Activated CD8-positive, alpha-beta memory T cell treated with anti-CD3 and anti-CD28 coated beads, Interleukin-2, amount 50 U/mL, for 24 hours (primary cell): ENCODE measurements around the gene HSPBAP1.
"Not testable (repeated sequence)": the region's sequence is repeated elsewhere in the genome, so short reads cannot be mapped to it uniquely, and the experiment has no call there.

Source experiments
- DNase-seq: peaks from one replicate; pipeline ENCODE4 v3.0.0-alpha.2; 2020; ENCODE audit errors: extremely low read depth

Gene HSPBAP1

GRCh38 chr3:122732682-122733525, 60.7 kb downstream of the HSPBAP1 start:
- DNase-seq, result not testable (repeated sequence)

DNA sequence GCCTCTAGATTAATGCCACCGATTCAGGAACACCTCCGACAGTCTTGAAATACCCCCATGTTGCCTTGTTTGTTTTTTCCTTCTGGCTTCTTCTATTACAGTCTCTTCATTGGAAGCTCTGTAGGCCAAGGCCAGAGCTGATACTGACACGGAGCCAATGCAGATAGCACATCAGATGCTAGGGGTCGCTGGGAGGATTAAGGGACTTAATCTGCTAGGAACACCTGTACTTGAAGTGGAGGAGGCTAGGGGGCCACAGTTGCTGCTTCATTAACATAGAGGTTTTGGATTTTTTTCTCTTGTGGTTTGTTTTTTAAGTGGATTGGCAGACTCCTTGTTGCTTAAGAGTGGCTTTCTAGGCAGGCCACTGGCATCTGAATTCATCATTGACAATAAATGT, 63.4 kb downstream of the HSPBAP1 start:
- DNase-seq, result no peak

DNA sequence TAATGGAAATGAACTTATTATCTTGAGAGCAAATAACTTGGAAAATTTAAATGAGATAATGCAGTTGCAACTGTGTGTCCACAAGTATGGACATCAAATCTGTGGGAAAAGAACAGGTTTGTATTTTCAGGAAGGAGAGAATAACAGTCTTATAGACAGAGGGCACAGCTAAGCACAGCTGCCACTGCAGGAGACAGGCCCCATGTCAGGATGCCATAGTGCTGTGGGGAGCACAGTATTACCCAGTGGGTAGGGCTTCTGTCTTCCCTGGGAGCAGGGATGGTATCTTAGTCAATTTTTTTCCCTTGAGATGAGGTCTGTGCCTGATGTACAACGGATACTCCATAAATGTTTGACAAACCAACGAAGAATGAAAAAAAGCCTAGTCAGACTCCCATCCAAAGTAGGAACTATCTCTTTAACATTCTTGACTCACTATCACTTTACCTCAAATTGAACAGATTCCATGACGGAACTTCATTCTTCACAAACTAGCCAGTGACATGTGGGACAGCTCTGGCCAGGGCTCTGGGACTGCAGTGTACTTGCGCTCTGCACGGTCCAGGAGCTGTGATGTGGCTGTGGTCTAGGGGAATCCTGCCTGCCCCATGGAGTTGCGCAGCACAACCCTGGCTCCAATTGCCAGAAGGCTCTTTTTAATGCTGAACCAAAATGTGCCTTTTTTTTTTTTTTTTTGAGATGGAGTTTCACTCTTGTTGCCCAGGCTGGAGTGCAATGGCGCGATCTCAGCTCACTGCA, 64.7 kb downstream of the HSPBAP1 start:
- no peak for DNase-seq

DNA sequence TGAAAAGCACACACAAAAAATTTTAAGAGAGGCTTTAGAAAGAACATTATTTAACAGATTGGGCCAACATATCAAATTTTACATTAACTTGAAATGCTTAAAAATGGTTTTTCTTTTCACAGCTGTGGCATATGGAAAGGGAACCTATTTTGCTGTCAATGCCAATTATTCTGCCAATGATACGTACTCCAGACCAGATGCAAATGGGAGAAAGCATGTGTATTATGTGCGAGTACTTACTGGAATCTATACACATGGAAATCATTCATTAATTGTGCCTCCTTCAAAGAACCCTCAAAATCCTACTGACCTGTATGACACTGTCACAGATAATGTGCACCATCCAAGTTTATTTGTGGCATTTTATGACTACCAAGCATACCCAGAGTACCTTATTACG, 65.4 kb downstream of the HSPBAP1 start:
- no peak for DNase-seq

DNA sequence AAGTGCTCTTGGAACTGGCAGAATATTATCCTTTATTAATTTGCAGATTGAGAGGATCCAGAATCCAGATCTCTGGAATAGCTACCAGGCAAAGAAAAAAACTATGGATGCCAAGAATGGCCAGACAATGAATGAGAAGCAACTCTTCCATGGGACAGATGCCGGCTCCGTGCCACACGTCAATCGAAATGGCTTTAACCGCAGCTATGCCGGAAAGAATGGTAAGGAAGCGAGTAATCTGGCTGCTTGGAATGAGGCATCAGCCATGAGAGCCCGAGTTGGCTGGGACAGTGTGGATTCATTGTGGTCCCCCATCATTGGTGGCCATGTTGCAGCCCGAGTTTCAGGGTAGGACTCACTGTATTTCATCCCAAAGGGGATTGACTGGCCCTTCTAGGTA, 65.9 kb downstream of the HSPBAP1 start:
- DNase-seq, result no peak

DNA sequence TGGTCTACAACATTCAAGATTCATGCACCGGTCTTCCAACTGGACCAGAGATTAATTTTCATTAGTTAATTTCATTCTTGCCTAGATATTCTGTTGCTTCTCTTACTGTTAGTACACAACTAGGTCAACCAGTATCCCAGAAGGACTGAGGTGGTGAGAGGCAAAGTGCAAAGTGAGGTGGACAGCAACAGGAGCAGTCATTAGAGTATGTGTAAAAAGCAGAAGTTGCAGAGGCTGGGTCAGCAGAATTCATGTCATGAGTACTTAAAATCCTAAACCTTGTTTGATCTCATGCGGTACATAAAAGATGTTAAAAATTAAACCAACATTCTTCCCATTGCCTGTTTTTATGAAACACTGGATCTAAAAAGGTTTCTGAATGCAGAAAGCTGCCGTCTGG, 66.3 kb downstream of the HSPBAP1 start:
- DNase-seq, result no peak

GRCh38 chr3:122725106-122725505, 68.5 kb downstream of the HSPBAP1 start:
- DNase-seq, result no peak

DNA sequence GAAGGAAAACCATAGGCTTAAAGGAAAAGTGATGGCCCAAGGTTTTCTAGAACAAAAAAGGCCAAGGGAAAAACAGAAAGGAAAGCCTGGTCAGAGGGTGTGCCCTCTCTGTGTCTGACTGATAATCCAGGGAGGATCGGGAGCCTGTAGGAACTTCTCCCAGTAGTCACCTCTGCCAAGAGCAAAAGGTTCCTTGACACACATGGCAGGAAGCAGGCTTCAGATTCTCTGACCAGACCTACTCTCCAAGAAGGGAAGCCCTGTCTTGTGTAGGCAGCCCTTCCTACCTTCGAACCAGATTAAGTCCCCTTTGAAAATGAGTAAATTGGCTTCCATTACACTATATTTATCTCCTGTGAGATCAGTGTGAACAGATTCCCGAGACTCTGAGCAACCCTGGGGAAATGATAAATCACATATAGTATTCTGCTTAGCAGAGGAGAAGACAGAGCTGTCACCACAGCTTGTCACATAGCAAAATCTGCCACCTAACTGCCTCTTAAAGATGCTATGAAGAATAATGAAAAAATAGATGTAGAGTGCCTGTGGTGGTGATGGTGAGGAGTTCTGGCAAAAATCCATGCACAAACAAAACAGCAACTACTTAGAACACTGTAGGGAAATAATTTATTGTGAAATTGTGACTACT, 74.2 kb downstream of the HSPBAP1 start:
- DNase-seq, result no peak

GRCh38 chr3:122716667-122717066, 77.0 kb downstream of the HSPBAP1 start:
- no peak for DNase-seq

DNA sequence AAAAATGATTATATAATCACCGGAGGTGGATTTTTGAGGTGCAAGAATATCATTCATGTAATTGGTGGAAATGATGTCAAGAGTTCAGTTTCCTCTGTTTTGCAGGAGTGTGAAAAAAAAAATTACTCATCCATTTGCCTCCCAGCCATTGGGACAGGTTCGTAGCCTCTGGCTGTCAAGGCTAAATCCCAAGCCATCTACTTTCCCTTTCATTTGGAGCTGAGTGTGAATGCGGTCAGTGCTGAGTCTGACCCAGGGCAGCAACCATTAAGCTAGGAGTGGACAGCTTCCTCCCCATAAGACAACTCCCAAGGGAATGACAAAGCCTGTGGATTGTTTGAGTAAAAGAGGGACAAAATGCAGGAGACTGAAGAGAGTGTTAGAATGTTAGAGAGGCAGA, 79.4 kb downstream of the HSPBAP1 start:
- no peak for DNase-seq

DNA sequence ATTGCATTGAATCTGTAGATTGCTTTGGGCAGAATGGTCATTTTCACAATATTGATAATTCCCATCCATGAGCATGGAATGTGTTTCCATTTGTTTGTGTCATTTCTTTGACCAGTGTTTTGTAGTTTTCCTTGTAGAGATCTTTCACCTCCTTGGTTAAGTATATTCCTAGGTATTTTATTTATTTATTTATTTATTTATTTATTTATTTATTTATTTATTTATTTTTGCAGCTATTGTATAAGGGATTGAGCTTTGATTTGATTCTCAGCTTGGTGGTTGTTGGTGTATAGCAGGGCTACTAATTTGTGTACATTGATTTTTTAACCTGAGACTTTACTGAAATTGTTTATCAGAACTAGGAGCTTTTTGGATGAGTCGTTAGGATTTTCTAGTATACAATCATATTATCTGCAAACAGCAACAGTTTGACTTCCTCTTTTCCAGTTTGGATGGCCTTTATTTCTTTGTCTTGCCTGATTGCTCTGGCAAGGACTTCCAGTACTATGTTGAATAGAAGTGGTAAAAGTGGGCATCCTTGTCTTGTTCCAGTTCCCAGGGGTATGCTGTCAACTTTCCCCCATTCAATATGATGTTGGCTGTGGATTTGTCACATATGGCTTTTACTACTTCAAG, 82.9 kb downstream of the HSPBAP1 start:
- not testable (repeated sequence) for DNase-seq

DNA sequence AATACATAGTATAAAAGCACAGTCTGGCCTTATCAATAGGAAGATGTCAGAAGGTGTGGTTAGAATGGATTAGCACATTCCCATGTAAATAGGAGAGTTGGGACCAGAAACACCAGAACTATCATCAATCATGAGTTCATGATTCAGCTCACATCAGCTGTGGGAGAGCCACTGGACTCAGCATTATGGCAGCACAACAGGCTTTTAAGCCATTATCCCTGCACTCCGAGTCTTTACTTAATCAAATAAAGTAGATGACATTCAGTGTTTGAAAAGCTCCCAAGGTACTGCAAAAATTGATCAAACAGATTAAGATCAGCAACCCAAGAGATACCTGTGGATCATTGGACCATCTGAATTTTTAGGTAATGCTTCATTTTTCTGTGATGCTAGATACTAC, 88.3 kb downstream of the HSPBAP1 start:
- DNase-seq, result no peak

DNA sequence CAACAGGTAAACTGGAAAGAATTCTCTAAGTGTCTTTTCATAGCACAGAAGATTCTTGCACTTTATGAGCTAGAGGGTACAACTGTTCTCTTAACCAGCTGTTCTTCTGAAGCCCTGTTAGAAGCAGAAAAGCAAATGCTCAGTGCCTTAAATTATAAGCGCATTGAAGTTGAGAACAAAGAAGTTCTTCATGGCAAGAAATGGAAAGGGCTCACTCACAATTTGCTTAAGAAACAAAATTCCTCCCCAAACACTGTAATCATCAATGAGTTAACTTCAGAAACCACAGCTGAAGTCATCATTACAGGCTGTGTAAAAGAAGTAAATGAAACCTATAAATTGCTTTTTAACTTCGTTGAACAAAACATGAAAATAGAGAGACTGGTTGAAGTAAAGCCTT, 93.4 kb downstream of the HSPBAP1 start:
- DNase-seq, result no peak

GRCh38 chr3:122697952-122698620, 95.5 kb downstream of the HSPBAP1 start:
- DNase-seq, result no peak

- DNase-seq, result no peak
Measured at GRCh38 chr3:122695927-122696561, 97.6 kb downstream of the HSPBAP1 start.

DNA sequence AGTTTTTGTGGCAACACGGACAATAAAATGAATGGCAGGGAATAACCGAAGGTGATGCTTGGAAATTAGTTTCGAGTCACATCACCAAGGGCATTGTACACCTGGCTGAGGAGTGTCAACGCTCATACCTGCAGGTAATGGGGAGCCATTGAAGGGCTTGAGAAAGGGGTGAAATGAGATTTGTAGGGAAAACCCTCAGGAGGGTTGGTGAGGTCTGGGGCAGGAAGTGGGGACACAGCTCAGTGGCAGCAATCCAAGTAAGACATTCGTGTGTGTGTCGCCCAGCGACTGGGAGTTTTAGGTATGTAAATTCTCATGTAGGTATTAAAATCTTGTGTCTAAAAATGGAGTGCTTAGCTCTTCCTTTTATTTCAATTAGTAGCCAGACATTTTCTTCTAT, 98.7 kb downstream of the HSPBAP1 start:
- no peak for DNase-seq

GRCh38 chr3:122692674-122693073, 101.0 kb downstream of the HSPBAP1 start:
- DNase-seq, result no peak

DNA sequence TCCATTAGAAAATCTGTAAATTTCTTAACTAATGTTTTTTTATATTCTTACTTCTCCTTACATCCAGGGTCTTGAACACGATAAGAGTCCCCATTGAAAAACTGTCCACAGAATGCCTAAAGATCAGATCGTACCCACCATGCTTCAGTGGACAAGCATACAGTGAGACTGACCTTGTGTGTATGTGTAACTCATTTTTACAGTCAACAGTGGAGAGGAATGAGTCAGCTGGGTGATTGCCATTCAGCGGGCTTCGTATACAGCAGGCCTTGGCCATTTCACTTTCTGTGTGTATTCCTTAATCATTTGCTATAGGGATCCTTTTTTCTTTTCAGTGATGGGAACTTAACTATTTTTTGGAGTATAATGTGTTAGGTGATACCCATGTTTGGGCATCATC, 102.4 kb downstream of the HSPBAP1 start:
- no peak for DNase-seq

DNA sequence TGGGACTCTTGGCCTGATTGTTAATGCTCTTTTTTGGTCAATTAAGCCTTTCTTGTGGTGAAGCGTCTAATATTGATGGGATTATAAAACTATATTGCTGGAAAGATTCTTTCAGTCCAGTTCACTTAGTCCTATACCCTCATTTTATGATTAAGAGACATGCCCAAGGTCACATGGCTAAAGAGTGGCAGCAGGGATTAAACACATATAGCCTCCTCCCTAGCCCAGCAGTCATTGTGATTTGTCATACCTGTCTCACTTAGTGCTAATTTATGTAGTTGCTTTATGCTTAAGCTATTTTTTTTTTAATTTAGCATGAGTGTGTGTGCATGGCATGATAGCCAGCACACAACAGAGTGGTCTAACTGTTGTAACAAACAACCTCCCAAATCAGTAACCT, 103.5 kb downstream of the HSPBAP1 start:
- no peak for DNase-seq
